Immature natural killer cell (primary cell): ENCODE data around the gene TEX22. TPM values are rescaled to one million over a fixed set of nuclear protein-coding genes. Genes with fewer than 3 reads are reported as not detected.

ENCODE experiments used
- DNase-seq, 3 donors: peaks; one replicate each; pipeline ENCODE4 v3.0.0; 2022; ENCODE audit warnings: mixed read lengths in 1 of 3
- H3K27ac Mint-ChIP-seq, 6 donors: one replicate each; pipeline ENCODE4 v1.8.0; 2020; ENCODE audit warnings: mixed read lengths in 6 of 6, mild to moderate bottlenecking in 5 of 6, inconsistent platforms in 4 of 6, moderate library complexity in 3 of 6
- H3K27me3 Mint-ChIP-seq, 3 donors: one replicate each; pipeline ENCODE4 v1.8.0; 2020 to 2021; ENCODE audit warnings: low read depth in 3 of 3, mild to moderate bottlenecking in 3 of 3, mixed read lengths in 3 of 3, moderate library complexity in 3 of 3, inconsistent platforms in 1 of 3
- H3K36me3 Mint-ChIP-seq, 3 donors: one replicate each; pipeline ENCODE4 v1.8.0; 2020; ENCODE audit warnings: mixed read lengths in 3 of 3, inconsistent platforms in 2 of 3, mild to moderate bottlenecking in 2 of 3
- H3K4me1 Mint-ChIP-seq, 2 donors: one replicate each; pipeline ENCODE4 v1.8.0; 2020; ENCODE audit warnings: inconsistent platforms in 2 of 2, mild to moderate bottlenecking in 2 of 2, mixed read lengths in 2 of 2, moderate library complexity in 1 of 2
- H3K4me3 Mint-ChIP-seq, 5 donors: one replicate each; pipeline ENCODE4 v1.8.0; 2020; ENCODE audit warnings: mild to moderate bottlenecking in 5 of 5, mixed read lengths in 5 of 5, inconsistent platforms in 3 of 5, moderate library complexity in 3 of 5
- H3K9me3 Mint-ChIP-seq, 6 donors: one replicate each; pipeline ENCODE4 v1.8.0; 2020; ENCODE audit warnings: mild to moderate bottlenecking in 6 of 6, mixed read lengths in 6 of 6, inconsistent platforms in 4 of 6, moderate library complexity in 3 of 6
- polyA plus RNA-seq, 3 donors: library from polyadenylated mRNA; unstranded; fragments of 300-500 nt; fragmentation: Illumina TruSeq; gene quantifications; one replicate each; pipeline ENCODE4 v1.2.3, GENCODE V29; 2021

Gene TEX22
- polyA plus RNA-seq, 3 donors from 2014 or later, result 0.52 to 1.0 (median 0.79) TPM

DNA sequence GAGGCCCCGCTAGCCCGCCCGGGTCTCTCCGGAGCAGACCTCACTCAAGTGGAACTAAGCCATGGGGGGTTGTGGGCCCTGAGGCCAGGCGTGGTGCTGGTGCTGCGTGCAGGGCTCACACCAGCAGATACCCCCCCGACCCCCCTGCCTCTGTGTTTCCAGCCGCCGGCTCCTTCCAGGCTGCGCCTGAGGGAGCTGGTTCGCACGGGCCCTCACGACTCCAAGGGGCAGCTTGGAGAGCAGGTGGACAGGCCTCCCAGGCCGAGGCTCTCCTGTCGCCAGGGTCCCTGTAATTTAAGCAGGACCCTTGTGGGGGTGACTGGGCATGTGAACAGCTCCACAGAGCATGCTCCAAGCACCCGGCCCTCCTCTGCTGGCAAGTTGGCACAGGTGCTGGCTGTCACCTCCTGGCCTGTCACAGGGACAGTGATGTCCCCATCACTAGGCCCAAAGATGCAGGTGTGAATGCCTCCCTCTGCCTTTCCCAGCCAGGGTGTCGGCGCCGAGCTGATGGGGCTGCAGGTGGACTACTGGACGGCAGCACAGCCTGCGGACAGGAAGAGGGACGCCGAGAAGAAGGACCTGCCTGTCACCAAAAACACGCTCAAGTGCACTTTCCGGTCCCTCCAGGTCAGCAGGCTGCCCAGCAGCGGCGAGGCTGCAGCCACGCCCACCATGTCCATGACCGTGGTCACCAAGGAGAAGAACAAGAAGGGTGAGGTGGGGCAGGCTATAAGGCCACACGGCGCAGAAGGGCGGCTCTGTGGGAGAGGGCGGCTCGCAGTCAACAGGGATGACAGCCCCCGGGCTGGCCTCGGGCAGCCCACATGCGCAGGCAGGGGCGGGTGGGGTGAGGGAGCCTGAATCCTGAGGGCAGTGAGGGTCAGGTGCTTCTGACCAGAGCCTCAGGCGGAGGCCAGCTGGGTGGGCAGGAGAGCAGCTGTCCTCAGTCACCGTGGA lies 5.9 kb upstream of the TEX22 start:
- no peak for DNase-seq
- Mint-ChIP-seq H3K27ac (no peak overlapping the region), H3K4me1 (peaks cover 24 to 28% of the 10 kb centered on the region in 2 donors), H3K27me3 (peaks cover under 1 to 1% (median under 1%) of the 10 kb centered on the region in 3 donors), H3K9me3 (no peaks in the 10 kb centered on the region), H3K4me3 (no peak overlapping the region), H3K36me3 (no peaks in the 10 kb centered on the region)

DNA sequence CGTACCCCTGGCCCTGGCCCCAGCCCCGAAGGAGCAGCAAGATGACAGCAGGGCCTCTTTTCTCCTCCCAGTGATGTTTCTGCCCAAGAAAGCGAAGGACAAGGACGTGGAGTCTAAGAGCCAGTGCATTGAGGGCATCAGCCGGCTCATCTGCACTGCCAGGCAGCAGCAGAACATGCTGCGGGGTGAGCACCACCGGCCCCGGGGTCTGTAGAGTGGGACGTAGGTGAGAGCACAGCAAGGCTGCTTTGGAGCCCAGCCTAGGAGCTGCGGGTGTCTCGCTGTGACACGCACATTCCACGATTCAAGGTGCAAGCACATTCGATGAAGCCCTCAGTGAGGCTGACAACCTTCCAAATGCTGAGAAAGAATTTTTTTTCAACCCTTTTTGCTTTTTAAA lies 5.2 kb upstream of the TEX22 start:
- H3K9me3 Mint-ChIP-seq, result no peaks in the 10 kb centered on the region
- H3K4me3 Mint-ChIP-seq, result no peak overlapping the region
- no peaks in the 10 kb centered on the region for H3K36me3 Mint-ChIP-seq
- DNase-seq, result no peak
- H3K27ac Mint-ChIP-seq, result no peak overlapping the region
- peaks cover 29 to 34% of the 10 kb centered on the region in 2 donors for H3K4me1 Mint-ChIP-seq
- H3K27me3 Mint-ChIP-seq, result peaks cover 4 to 6% (median 6%) of the 10 kb centered on the region in 3 donors

DNA sequence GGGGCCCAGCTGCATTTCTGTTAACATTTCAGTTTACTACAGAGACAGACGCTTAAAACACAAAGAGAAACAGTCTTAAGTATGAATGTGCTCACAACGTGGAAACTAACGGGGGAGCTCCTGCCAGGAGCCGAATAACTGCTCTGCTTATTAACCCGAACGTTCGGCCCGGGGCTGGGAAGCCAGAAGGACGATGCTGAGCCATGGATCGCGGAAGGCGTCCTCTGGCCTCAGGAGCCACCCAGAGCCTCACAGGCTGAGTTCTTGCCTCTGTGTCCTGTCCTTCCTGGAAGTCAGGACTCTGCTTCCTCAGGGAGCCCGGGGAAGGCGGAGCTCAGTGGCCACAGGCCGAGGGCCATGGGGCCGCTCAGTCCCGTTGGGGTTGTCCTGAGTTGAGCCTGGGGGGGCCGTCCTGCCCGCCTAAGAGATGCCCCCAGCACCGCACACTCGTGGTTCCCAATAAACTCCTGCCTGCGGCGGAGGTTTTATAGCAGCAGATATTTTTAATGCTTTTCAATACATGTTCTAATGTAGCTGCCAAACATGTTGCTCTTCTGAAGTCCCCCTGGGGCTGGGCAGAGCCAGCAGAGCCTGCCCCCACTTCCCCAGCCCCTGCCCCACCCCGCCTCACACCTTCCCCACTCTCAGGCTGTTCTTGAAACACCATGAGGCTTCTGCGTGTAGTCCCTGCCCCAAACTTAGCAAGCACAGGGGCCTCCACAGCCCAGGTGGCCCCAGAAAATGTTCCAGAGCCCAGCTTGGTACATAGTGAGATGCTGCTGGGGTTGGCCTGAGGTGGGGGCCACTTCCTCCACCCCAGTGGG lies 3.4 kb upstream of the TEX22 start:
- Mint-ChIP-seq H3K4me3 (peak overlapping the region; percentile 18 to 72 (median 45)), H3K4me1 (peaks cover 32 to 40% of the 10 kb centered on the region in 2 donors), H3K27me3 (peaks cover 6 to 10% (median 6%) of the 10 kb centered on the region in 3 donors), H3K9me3 (no peaks in the 10 kb centered on the region), H3K36me3 (no peaks in the 10 kb centered on the region), H3K27ac (peak overlapping the region; percentile 40 to 90 (median 78))
- DNase-seq, result peak in 1 of 3 donors; percentile 43

DNA sequence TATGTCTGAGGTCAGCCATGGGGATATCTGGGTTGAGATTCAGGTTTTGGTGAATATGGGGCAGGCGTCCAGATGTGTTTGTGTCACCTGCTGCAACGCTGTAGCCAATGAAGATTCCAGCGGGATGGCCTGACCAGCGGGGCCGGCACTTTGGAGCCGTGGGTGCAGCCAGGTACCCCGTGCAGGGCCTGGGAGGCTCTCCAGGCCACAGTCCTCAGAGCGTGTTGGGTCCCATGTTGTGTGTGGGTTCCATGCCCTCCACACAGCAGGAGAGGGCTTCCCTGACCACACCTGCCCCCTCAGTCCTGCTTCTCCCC lies 2.8 kb upstream of the TEX22 start:
- peak overlapping the region; percentile 40 to 90 (median 78) for H3K27ac Mint-ChIP-seq

DNA sequence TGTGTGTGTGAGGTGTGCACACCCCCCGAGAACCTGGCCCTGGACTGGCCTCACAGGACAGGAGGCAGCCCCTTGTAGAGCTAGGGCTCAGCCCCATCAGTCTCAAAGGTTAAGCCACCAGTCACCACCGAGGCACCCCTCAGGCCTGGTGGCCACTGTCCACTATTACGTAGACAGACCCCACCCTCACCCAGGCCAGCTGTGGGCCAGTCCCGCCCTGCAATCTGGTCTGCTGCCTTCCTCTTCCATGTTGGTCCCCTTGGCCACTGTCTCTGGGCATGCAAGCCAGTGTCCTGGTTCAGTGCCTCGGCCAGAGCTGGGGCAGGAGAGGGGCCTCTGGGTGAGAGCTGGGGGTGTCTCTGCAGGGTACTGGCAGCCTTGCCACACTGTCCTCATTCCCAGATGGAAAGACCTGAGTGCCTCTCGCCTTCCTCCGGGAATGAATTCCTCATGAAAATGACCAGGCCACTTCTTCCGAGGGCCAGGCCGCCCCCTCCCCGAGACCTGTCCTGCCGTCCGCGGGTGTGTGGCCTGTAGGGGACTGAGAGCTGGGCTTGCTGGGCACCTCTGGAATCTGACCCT lies 897 bp upstream of the TEX22 start:
- Mint-ChIP-seq H3K9me3 (peaks cover 0 to 4% (median 0%) of the 10 kb centered on the region in 6 donors), H3K4me3 (peak overlapping the region; percentile 71 to 84 (median 81)), H3K36me3 (peaks cover 13 to 14% (median 13%) of the 10 kb centered on the region in 3 donors), H3K4me1 (peaks cover 26 to 40% of the 10 kb centered on the region in 2 donors), H3K27ac (peak overlapping the region; percentile 82 to 92 (median 90)), H3K27me3 (peaks cover 6 to 10% (median 7%) of the 10 kb centered on the region in 3 donors)
- DNase-seq, result no peak

More for the DNA sequence above, 2.8 kb upstream of the TEX22 start:
- no peak for DNase-seq
- Mint-ChIP-seq H3K36me3 (peaks cover 3 to 4% (median 3%) of the 10 kb centered on the region in 3 donors), H3K9me3 (peaks cover 0 to 1% (median 0%) of the 10 kb centered on the region in 6 donors), H3K4me1 (peaks cover 27 to 39% of the 10 kb centered on the region in 2 donors), H3K27me3 (peaks cover 6 to 10% (median 6%) of the 10 kb centered on the region in 3 donors), H3K4me3 (peak overlapping the region; percentile 18 to 72 (median 50))

DNA sequence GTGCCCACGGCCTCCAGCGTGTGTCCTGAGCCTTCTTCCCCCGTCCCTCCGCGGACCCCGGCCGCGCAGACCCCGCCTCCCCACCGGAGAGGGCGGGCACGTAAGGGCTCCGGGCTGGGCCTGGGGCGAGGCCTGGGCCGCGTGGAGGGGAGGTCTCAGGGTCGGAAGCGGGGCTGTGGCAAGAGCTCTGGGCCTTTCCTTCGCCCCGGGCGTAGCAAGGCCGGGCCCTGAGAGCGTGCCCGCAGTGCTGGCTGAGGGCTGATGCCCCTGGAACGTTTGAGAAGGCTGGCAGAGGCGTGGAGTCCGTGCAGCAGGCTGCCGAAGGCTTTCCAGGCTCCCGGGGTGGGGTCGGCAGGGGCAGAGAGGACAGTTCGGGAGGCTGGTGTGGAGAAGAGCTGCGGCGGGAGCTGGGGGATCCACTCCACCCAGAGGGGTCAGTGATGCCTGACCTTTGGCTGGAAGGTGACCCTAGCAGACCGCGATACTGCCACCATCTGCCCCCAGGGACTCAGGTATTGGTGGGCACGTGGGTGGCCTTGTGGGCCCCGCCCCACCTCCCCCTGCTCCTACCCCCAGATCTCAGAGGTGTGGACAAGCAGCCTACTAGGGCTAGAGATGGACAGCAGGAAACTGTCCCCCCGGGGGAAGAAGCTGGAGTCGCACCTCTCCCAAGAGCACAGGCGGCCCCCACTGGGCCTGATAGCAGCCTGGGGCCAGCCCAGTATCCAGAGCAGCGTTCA lies 558 bp downstream of the TEX22 start:
- peaks cover 26 to 40% of the 10 kb centered on the region in 2 donors for H3K4me1 Mint-ChIP-seq
- H3K9me3 Mint-ChIP-seq, result peaks cover 0 to 4% (median 0%) of the 10 kb centered on the region in 6 donors
- no peak for DNase-seq
- peak overlapping the region; percentile 83 to 90 (median 86) for H3K4me3 Mint-ChIP-seq
- peaks cover 13 to 14% (median 13%) of the 10 kb centered on the region in 3 donors for H3K36me3 Mint-ChIP-seq
- H3K27me3 Mint-ChIP-seq, result peaks cover 6 to 12% (median 6%) of the 10 kb centered on the region in 3 donors
- H3K27ac Mint-ChIP-seq, result peak overlapping the region; percentile 70 to 93 (median 86)

DNA sequence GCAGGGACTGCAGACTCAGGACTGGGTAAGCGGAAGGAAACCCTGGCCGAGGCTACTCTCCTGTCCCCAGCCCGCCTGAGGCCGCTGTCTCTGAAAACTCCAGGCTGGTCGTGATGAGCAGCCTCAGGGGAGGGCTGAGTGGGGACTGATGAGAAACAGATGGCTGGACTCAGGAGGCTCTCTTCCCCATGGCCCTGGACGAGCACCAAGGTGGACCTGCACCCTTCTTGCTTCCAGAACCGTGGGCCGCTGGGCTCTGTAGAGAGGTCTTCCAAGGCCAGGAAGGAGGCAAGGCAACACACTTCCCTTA lies 1.1 kb downstream of the TEX22 start:
- Mint-ChIP-seq H3K27me3 (peaks cover 6 to 12% (median 6%) of the 10 kb centered on the region in 3 donors), H3K9me3 (peaks cover 0 to 4% (median 0%) of the 10 kb centered on the region in 6 donors), H3K27ac (peak overlapping the region in 5 of 6 donors; percentile 13 to 87 (median 42)), H3K36me3 (peaks cover 13 to 14% (median 13%) of the 10 kb centered on the region in 3 donors), H3K4me3 (peak overlapping the region; percentile 83 to 90 (median 86)), H3K4me1 (peaks cover 26 to 40% of the 10 kb centered on the region in 2 donors)
- DNase-seq, result no peak

DNA sequence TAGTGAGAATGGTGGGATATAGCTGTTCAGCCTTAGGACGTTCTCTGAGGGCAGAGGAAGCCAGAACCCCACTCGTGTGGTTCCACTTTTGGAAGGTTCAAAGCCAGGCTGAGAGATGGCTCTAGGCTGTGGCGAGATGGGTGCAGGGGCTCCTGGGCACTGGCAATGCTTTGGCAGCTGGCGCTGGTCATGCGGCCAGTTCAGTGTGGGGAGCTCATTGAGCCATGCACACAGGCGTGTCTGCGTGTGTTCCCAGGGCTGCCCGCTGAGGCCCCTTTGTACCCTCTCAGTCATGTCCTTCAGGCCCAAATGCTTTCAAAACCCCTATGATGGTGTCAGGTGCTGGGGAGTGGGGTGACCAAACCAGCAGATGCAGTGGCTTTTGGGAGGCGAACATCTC lies 1.7 kb downstream of the TEX22 start:
- Mint-ChIP-seq H3K27ac (peak overlapping the region in 3 of 6 donors; percentile 13 to 74 (median 24)), H3K4me1 (peaks cover 20 to 37% of the 10 kb centered on the region in 2 donors), H3K4me3 (peak overlapping the region in 4 of 5 donors; percentile 20 to 90 (median 84))

DNA sequence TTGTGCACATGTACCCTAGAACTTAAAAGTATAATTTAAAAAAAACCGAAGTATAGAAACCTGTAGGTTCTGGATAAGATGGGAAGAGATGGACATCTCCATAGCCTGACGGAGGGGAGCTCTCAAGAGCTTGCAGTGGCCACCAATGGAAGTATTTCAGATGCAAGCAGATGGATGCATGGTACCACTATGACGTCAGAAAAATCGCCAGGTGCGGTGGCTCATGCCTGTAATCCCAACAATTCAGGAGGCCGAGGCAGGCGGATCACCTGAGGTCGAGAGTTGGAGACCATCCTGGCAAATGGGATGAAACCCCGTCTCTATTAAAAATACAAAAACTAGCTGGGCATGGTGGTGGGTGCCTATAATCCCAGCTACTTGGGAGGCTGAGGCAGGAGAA lies 3.4 kb downstream of the TEX22 start:
- Mint-ChIP-seq H3K9me3 (peaks cover 0 to 4% (median 0%) of the 10 kb centered on the region in 6 donors), H3K4me3 (no peak overlapping the region), H3K27me3 (peaks cover 6 to 12% (median 10%) of the 10 kb centered on the region in 3 donors), H3K36me3 (peaks cover 13 to 14% (median 13%) of the 10 kb centered on the region in 3 donors), H3K4me1 (peaks cover 8 to 27% of the 10 kb centered on the region in 2 donors), H3K27ac (no peak overlapping the region)
- no peak for DNase-seq

More for the DNA sequence above, 1.7 kb downstream of the TEX22 start:
- Mint-ChIP-seq H3K9me3 (peaks cover 0 to 4% (median 0%) of the 10 kb centered on the region in 6 donors), H3K27me3 (peaks cover 6 to 12% (median 6%) of the 10 kb centered on the region in 3 donors), H3K36me3 (peaks cover 13 to 14% (median 13%) of the 10 kb centered on the region in 3 donors)
- no peak for DNase-seq

DNA sequence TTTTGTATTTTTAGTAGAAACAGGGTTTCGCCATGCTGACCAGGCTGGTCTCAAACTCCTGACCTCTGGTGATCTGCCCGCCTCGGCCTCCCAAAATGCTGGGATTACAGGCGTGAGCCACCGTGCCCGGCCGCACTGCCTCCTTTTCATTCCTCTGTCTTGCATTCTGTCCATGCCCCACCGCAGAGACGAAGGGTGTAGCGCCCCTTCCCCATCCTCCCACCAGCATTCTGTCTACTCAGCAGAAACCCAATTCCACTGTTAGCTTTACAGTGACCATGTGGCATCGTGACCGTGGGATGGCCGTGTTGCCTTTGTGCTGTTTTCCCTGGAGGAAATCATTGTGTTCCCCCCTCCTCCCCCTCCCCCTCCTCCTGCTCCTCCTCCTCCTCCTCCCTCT lies 10.3 kb downstream of the TEX22 start:
- no peak for DNase-seq
- Mint-ChIP-seq H3K36me3 (no peaks in the 10 kb centered on the region), H3K27ac (no peak overlapping the region), H3K4me1 (no peaks in the 10 kb centered on the region), H3K9me3 (no peaks in the 10 kb centered on the region), H3K4me3 (no peak overlapping the region), H3K27me3 (peaks cover 4 to 23% (median 5%) of the 10 kb centered on the region in 3 donors)

DNA sequence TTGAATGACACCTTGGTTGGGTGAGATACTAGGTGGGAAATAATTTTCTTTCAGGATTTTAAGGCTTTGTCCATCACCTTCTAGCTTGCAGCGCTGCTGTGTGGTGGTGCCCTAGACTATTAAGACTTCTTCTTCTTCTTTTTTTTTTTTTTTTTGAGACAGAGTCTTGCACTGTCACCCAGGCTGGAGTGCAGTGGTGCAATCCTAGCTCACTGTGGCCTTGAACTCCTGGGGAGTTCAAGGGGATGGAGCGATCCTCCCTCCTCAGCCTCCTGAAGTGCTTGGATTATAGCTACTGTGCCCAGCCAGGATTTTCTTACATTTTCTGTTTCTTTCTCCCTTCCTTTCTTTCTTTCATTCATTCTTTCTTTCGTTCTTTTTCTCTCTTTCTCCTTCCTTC lies 11.0 kb downstream of the TEX22 start:
- no peaks in the 10 kb centered on the region for H3K4me1 Mint-ChIP-seq
- no peaks in the 10 kb centered on the region for H3K36me3 Mint-ChIP-seq
- no peaks in the 10 kb centered on the region for H3K9me3 Mint-ChIP-seq
- DNase-seq, result no peak
- H3K27ac Mint-ChIP-seq, result no peak overlapping the region
- H3K4me3 Mint-ChIP-seq, result no peak overlapping the region
- H3K27me3 Mint-ChIP-seq, result peaks cover 4 to 23% (median 8%) of the 10 kb centered on the region in 3 donors

DNA sequence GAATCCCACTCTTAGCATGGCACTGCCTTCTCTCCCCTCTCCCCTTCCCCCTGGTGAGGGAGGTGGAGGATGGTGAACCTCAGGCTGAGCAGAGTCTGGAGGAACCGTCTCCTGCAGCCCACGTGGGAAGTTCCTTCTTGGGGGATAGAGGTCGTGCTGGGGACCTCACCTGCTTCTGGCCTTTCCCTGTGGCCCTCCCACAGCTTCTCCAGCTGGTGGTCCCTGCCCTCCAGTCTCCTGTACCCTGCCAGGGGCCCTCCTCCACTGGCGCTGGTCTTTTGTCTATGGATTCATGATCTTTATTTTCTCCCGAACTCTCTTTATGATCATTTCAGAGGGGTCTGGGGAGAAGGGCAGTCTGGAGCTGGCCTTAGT lies 12.3 kb downstream of the TEX22 start:
- no peaks in the 10 kb centered on the region for H3K9me3 Mint-ChIP-seq
- H3K27me3 Mint-ChIP-seq, result peaks cover 4 to 23% (median 8%) of the 10 kb centered on the region in 3 donors
- no peaks in the 10 kb centered on the region for H3K36me3 Mint-ChIP-seq
- H3K4me1 Mint-ChIP-seq, result peaks cover 2 to 6% of the 10 kb centered on the region in 2 donors
- H3K27ac Mint-ChIP-seq, result no peak overlapping the region
- peak overlapping the region in 1 of 5 donors; percentile 63 for H3K4me3 Mint-ChIP-seq
- no peak for DNase-seq
